Measurements from ENCODE around the gene CCDC7.
"Not testable (repeated sequence)": the region's sequence is repeated elsewhere in the genome, so short reads cannot be mapped to it uniquely, and the experiment has no call there.

CCDC7 gene

DNA sequence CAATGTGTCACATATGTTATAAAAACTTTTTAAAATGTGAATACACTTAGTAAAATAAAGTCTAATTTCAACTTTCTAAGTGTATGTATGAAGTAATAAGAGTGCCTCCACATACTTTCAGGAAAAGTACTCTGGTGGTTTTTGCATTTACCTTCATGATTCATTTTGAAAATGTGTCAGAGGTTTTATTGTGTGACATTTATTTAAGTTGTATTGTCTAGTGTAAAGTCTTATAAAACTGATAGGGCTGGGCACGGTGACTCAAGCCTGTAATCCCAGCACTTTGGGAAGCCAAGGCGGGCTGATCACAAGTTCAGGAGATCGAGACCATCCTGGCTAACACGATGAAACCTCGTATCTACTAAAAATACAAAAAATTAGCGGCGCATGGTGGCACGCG is 285.6 kb downstream of the CCDC7 start:
- DNase-seq (ENCODE audit: low spot score), result no peak
- in situ Hi-C loops (cut with MboI; ENCODE audit: low sequenced_read_pairs, unreplicated experiment), result no loop called here
- TF ChIP-seq, protein P1, sequence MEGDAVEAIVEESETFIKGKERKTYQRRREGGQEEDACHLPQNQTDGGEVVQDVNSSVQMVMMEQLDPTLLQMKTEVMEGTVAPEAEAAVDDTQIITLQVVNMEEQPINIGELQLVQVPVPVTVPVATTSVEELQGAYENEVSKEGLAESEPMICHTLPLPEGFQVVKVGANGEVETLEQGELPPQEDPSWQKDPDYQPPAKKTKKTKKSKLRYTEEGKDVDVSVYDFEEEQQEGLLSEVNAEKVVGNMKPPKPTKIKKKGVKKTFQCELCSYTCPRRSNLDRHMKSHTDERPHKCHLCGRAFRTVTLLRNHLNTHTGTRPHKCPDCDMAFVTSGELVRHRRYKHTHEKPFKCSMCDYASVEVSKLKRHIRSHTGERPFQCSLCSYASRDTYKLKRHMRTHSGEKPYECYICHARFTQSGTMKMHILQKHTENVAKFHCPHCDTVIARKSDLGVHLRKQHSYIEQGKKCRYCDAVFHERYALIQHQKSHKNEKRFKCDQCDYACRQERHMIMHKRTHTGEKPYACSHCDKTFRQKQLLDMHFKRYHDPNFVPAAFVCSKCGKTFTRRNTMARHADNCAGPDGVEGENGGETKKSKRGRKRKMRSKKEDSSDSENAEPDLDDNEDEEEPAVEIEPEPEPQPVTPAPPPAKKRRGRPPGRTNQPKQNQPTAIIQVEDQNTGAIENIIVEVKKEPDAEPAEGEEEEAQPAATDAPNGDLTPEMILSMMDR (IDR thresholded peaks at IDR 0.05; ENCODE audit: borderline replicate concordance, control extremely low read depth, extremely low read depth, insufficient read depth, missing control alignments), result no peak

DNA sequence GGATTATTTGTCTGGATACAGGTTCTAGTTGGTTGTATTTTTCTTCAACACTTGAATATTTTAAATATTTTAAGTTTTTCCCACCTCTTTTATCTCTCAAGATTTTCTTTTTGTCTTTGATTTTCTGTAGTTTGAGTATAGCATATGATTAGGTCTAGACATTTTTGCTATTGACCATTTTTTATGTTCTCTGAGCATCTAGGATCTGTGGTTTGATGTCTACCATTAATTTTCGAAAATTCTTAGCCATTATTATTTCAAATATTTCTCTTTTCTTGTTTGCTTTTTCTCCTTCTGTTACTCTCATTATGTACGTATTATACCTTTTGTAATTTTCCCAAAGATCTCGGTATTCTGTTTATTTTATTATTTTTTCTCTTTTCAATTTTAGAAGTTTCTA is 293.0 kb downstream of the CCDC7 start:
- in situ Hi-C loops (cut with MboI; ENCODE audit: low sequenced_read_pairs, unreplicated experiment), result no loop called here
- TF ChIP-seq, protein P1 (IDR thresholded peaks at IDR 0.05; ENCODE audit: borderline replicate concordance, control extremely low read depth, extremely low read depth, insufficient read depth, missing control alignments), result no peak
- no peak for DNase-seq (ENCODE audit: low spot score)

DNA sequence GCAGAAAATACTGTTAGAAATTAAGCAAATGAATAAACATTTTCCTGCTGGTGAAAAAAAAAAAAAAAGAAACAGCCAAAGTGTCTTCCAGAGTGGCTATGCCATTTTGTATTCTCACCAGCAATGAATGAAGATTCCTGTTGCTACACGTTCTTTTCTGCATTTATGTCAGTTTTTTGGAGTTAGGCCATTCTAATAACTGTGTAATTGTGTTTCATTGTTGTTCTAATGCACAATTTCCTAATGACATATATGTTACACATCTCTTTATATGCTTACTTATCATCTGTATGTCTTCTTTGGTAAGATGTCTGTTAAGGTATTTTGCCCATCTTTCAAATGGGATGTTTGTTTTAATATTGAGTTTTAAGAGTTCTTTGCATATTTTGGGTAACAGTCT is 298.4 kb downstream of the CCDC7 start:
- TF ChIP-seq, protein P1 (IDR thresholded peaks at IDR 0.05; ENCODE audit: borderline replicate concordance, control extremely low read depth, extremely low read depth, insufficient read depth, missing control alignments), result no peak
- in situ Hi-C loops (cut with MboI; ENCODE audit: low sequenced_read_pairs, unreplicated experiment), result no loop called here
- no peak for DNase-seq (ENCODE audit: low spot score)

DNA sequence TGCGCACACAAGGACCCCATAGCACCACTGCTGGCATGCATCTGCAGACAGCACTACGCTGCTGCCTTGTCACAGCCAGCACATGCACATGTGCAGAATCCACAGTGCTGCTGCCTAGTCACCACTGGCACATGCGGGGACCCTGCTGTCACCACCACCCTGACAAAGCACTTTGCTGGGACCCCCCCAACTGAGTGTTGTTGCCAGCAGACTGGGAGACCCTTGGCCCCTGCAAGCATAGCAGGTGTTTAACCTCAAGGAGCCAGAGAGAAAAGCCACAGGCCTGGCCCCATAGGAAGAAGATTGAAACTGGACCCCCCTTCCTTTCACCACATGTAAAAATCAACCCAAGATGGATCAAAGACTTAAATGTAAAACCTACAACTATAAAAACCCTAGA is 300.9 kb downstream of the CCDC7 start:
- no peak for DNase-seq (ENCODE audit: low spot score)
- TF ChIP-seq, protein P1 (IDR thresholded peaks at IDR 0.05; ENCODE audit: borderline replicate concordance, control extremely low read depth, extremely low read depth, insufficient read depth, missing control alignments), result no peak
- in situ Hi-C loops (cut with MboI; ENCODE audit: low sequenced_read_pairs, unreplicated experiment), result no loop called here

DNA sequence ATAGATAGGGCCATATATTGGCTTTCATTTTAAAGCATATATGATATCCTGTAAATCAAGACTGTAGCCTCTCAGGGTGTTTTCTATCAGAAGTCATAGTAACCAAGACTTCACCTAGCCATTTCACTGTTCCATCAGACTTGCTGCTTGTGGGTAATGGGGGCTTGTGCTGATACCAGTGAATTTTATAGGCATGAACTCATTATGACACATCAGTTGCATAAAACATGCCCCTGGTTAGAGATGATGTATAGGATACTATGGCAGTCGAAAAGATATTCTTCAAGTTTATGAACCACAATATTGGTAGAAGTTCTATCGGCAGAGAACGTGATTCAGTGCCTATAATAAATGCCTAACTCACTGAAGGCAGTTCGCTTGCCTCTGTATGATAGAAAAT is 305.6 kb downstream of the CCDC7 start:
- DNase-seq (ENCODE audit: low spot score), result no peak
- in situ Hi-C loops (cut with MboI; ENCODE audit: low sequenced_read_pairs, unreplicated experiment), result no loop called here
- TF ChIP-seq, protein P1 (IDR thresholded peaks at IDR 0.05; ENCODE audit: borderline replicate concordance, control extremely low read depth, extremely low read depth, insufficient read depth, missing control alignments), result no peak

DNA sequence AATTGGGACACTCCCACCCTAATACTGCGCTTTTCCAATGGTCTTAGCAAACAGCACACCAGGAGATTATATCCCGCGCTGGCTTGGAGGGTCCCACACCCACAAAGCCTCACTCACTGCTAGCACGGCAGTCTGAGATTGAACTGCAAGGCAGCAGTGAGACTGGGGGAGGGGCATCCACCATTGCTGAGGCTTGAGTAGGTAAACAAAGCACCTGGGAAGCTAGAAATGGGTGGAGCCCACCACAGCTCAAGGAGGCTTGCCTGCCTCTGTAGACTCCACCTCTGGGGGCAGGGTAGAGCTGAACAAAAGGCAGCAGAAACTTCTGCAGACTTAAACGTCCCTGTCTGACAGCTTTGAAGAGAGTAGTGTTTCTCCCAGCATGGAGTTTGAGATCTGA is 309.0 kb downstream of the CCDC7 start:
- in situ Hi-C loops (cut with MboI; ENCODE audit: low sequenced_read_pairs, unreplicated experiment); DNase-seq (ENCODE audit: low spot score): not testable (repeated sequence)

DNA sequence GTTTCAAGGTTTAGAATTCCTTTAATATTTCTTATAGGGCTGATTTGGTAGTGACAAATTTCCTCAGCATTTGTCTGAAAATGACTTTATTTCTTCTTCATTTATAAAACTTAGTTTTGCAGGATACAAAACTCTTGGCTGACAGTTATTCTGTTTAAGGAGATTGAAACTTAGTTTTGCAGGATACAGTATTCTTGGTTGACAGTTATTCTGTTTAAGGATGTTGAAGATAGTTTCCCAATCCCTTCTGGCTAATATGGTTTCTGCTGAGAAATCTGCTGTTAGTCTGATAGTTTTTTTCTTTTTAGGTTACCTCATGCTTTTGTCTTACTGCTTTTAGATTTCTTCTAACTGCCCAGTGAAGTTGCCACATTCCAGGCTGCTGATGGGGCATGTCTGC is 325.3 kb downstream of the CCDC7 start:
- TF ChIP-seq, protein P1 (IDR thresholded peaks at IDR 0.05; ENCODE audit: borderline replicate concordance, control extremely low read depth, extremely low read depth, insufficient read depth, missing control alignments), result no peak
- DNase-seq (ENCODE audit: low spot score), result no peak
- in situ Hi-C loops (cut with MboI; ENCODE audit: low sequenced_read_pairs, unreplicated experiment), result no loop called here
